Measurements from ENCODE around the gene PRKCE.

- TF ChIP-seq CTCF (conservative IDR thresholded peaks at IDR 0.05; ENCODE audit: low read depth, low read length), result no peak
- TF ChIP-seq EZH2 (IDR thresholded peaks at IDR 0.05; ENCODE audit: borderline replicate concordance, low read depth, low read length, poor library complexity, severe bottlenecking), result no peak
Observed at GRCh38 chr2:46073540-46074046, 422.1 kb downstream of the PRKCE start.
